ENCODE results near the gene FAM3A.

- TF ChIP-seq, protein P1, sequence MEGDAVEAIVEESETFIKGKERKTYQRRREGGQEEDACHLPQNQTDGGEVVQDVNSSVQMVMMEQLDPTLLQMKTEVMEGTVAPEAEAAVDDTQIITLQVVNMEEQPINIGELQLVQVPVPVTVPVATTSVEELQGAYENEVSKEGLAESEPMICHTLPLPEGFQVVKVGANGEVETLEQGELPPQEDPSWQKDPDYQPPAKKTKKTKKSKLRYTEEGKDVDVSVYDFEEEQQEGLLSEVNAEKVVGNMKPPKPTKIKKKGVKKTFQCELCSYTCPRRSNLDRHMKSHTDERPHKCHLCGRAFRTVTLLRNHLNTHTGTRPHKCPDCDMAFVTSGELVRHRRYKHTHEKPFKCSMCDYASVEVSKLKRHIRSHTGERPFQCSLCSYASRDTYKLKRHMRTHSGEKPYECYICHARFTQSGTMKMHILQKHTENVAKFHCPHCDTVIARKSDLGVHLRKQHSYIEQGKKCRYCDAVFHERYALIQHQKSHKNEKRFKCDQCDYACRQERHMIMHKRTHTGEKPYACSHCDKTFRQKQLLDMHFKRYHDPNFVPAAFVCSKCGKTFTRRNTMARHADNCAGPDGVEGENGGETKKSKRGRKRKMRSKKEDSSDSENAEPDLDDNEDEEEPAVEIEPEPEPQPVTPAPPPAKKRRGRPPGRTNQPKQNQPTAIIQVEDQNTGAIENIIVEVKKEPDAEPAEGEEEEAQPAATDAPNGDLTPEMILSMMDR (IDR thresholded peaks at IDR 0.05; ENCODE audit: low read depth, low read length, poor library complexity, severe bottlenecking): no peak
- TF ChIP-seq EZH2phosphoT487 (IDR thresholded peaks at IDR 0.05; ENCODE audit: borderline replicate concordance, low read length): no peak
Observed at GRCh38 chrX:154471839-154472684, 44.0 kb downstream of the FAM3A start.

All from DOHH2 (cell line).